Keratinocyte (primary cell): ENCODE data around the gene CTDSPL.

Experiments
- CTCF ChIP-seq, 3 experiments: IDR thresholded peaks in 1 of 3; conservative IDR thresholded peaks in 1 of 3; optimal IDR thresholded peaks in 1 of 3; 2 replicates in 2 of 3; 3 replicates in 1 of 3; pipeline versions ENCODE3 to v1.5.1; 2011; ENCODE audit warnings: low read length in 3 of 3, mild to moderate bottlenecking in 3 of 3, moderate library complexity in 2 of 3, control low read depth in 1 of 3, inconsistent platforms in 1 of 3; ENCODE audit not compliant: insufficient read depth in 2 of 3; ENCODE audit errors: extremely low read depth in 1 of 3
- EZH2 ChIP-seq: IDR thresholded peaks from one replicate; pipeline ENCODE4 v1.6.1; 2012; ENCODE audit warnings: inconsistent platforms, mild to moderate bottlenecking, low read length, moderate library complexity

DNA sequence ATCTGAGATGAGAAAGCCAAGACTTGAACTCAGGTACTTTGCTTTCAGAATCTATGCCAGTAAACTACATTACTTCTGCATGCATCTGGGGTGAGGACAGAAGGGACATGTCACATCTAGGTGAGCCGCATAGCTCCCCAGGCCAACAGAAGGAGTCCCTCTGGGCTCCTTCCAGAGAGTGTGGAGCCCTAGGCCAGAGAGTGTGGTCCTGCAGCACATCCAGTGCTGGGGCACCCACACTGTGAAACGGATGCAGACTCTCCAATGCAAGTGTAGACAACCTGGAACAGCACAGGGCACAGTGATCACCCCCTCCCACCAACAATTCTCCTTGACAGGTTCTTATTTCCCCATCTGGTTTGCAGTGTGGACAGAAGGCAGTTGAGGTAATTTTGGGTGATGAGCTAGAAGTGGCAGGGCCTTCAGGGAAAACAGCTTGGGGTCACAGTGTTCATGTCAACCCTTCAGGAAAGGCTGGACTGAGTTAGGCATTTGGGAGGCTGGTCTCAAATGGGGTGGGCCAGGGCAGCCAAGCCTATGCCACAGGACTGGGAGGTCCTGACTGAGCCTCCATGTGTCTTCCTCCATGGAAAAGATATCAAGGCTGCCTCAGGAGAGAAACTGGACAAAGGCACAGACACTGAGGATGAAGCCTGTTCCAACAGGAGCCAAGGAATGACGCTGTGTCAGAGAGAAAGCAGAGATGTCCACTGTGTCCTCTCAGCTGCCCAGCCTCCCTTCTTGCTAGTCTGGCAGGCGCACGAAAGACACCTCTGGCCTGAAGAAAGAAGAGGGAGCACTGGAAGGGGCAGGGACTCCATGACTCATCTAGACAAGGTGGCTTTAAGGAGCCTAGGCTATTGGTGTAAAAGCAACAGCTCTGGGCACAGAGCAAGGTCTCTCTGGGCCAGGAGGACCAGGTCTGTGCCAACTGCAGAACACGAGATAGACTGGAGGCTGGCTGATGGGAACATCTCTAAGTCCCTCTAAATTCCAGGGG is 166.1 kb downstream of the CTDSPL start:
- TF ChIP-seq CTCF (optimal IDR thresholded peaks at IDR 0.05 in 1 of 3, IDR thresholded peaks at IDR 0.05 in 1 of 3, conservative IDR thresholded peaks at IDR 0.05 in 1 of 3; ENCODE audit: extremely low read depth in 1 of 3, insufficient read depth in 2 of 3, low read length in 3 of 3): no peak
- TF ChIP-seq EZH2: no peak
